Cardiac fibroblast (primary cell): ENCODE measurements around the gene CD44.
A peak's percentile ranks its signal among the peaks of the same experiment; 100 is the strongest.

Source experiments
- DNase-seq, 2 donors: peaks; one replicate each; pipeline versions ENCODE4 v3.0.0 to v3.0.0-alpha.2; 2010; ENCODE audit warnings: low read depth in 2 of 2
- H3K4me3 ChIP-seq, 2 donors: replicated peaks in 1 of 2; 1 replicate in 1 of 2; 2 replicates in 1 of 2; pipeline ENCODE4 v1.5.1; 2011; ENCODE audit warnings: low read depth in 2 of 2, low read length in 2 of 2, mild to moderate bottlenecking in 2 of 2, moderate library complexity in 1 of 2
- TF ChIP-seq, protein P1 (sequence below): IDR thresholded peaks from one replicate; pipeline ENCODE4 v1.5.1; 2011; ENCODE audit warnings: low read depth, mild to moderate bottlenecking, low read length, inconsistent platforms

Gene CD44

GRCh38 chr11:35168671-35169070 is 29.7 kb downstream of the CD44 start:
- TF ChIP-seq, protein P1, sequence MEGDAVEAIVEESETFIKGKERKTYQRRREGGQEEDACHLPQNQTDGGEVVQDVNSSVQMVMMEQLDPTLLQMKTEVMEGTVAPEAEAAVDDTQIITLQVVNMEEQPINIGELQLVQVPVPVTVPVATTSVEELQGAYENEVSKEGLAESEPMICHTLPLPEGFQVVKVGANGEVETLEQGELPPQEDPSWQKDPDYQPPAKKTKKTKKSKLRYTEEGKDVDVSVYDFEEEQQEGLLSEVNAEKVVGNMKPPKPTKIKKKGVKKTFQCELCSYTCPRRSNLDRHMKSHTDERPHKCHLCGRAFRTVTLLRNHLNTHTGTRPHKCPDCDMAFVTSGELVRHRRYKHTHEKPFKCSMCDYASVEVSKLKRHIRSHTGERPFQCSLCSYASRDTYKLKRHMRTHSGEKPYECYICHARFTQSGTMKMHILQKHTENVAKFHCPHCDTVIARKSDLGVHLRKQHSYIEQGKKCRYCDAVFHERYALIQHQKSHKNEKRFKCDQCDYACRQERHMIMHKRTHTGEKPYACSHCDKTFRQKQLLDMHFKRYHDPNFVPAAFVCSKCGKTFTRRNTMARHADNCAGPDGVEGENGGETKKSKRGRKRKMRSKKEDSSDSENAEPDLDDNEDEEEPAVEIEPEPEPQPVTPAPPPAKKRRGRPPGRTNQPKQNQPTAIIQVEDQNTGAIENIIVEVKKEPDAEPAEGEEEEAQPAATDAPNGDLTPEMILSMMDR = no peak
- DNase-seq = no peak
- H3K4me3 ChIP-seq = no peak overlapping the region

DNA sequence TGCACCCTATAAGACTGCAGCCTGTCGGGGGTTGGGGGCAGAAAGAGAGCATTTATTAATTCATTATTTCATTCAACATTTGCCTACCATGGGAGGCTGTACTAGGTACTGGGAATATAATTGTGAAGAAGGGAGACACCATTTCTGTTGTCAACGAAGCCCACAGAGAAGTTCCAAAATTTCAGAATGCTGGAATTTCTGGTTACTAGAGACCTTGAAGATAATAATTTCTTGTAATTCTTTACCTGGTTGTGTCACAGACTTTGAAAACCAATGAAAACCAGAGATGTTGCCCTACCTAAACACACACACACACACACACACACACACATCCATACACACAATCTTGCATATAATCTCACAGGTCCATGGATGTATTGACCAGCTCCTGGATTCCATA is 30.1 kb downstream of the CD44 start:
- no peak overlapping the region for H3K4me3 ChIP-seq
- TF ChIP-seq, protein P1 = no peak
- no peak for DNase-seq

GRCh38 chr11:35169754-35170153 is 30.8 kb downstream of the CD44 start:
- H3K4me3 ChIP-seq = no peak overlapping the region
- no peak for DNase-seq
- TF ChIP-seq, protein P1 = no peak

DNA sequence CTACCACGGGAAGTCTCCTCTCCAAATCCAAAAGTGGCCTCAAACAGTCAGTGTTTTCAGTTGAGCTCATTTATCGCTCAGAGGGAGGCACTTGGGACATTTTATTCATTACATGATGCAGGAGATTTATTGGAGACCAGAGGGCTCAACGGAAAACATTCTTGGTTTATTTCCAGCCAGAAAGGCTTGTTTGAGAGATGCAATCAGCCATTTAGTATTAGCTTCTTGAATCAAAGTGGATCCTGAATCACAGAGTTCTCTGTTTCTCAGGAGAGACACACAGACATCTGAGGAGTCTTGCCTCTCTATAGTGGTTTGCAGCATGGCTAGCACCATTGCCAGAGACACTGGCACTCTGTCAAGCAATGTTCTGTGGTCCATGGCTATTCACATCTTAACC is 31.5 kb downstream of the CD44 start:
- TF ChIP-seq, protein P1 = no peak
- no peak overlapping the region for H3K4me3 ChIP-seq
- no peak for DNase-seq

- DNase-seq = no peak
- TF ChIP-seq, protein P1 = no peak
Measured at GRCh38 chr11:35171226-35171625, 32.3 kb downstream of the CD44 start.

GRCh38 chr11:35173011-35173511 is 34.1 kb downstream of the CD44 start:
- no peak overlapping the region for H3K4me3 ChIP-seq
- TF ChIP-seq, protein P1 = no peak

More at GRCh38 chr11:35171226-35171625, 32.3 kb downstream of the CD44 start:
- H3K4me3 ChIP-seq = no peak overlapping the region

More at GRCh38 chr11:35173011-35173511, 34.1 kb downstream of the CD44 start:
- DNase-seq = peak; percentile 75 to 81
